Heart left ventricle (tissue), 16 donors: ENCODE data around the gene MAPK8IP3. TPM values are rescaled to one million over a fixed set of nuclear protein-coding genes. Genes with fewer than 3 reads are reported as not detected.
A peak's percentile ranks its signal among the peaks of the same experiment; 100 is the strongest.

ENCODE experiments used
- ATAC-seq, 4 donors: fragments of 200-7000 bp; cut with Tn5 transposase; one replicate each; pipeline ENCODE4 v1.9.1; 2020 to 2022; ENCODE audit warnings: moderate library complexity in 4 of 4, mild to moderate bottlenecking in 3 of 4, moderate number of reproducible peaks in 1 of 4
- DNase-seq, 5 donors: peaks; one replicate each; pipeline ENCODE4 v3.0.0-alpha.2; 2020
- H3K27ac ChIP-seq, 12 donors: fragments of 200-600 bp; sonication (generic) in 4 of 12; one replicate each; pipeline versions ENCODE4 v1.5.0 to v1.8.0; 2016 to 2022; ENCODE audit warnings: mild to moderate bottlenecking in 2 of 12
- H3K27me3 ChIP-seq, 9 donors: fragments of 200-600 bp; sonication (generic) in 2 of 9; one replicate each; pipeline versions ENCODE4 v1.5.1 to v1.8.0; 2016 to 2022; ENCODE audit warnings: mild to moderate bottlenecking in 3 of 9
- H3K36me3 ChIP-seq, 9 donors: fragments of 200-600 bp; sonication (generic) in 2 of 9; one replicate each; pipeline versions ENCODE4 v1.5.0 to v1.8.0; 2018 to 2022; ENCODE audit warnings: mild to moderate bottlenecking in 2 of 9
- H3K4me1 ChIP-seq, 12 donors: fragments of 200-600 bp; sonication (generic) in 4 of 12; one replicate each; pipeline versions ENCODE4 v1.5.0 to v1.8.0; 2016 to 2022; ENCODE audit warnings: mild to moderate bottlenecking in 3 of 12
- H3K4me3 ChIP-seq, 12 donors: fragments of 200-600 bp; sonication (generic) in 4 of 12; one replicate each; pipeline versions ENCODE4 v1.5.0 to v1.8.0; 2017 to 2022; ENCODE audit warnings: mild to moderate bottlenecking in 9 of 12, moderate library complexity in 4 of 12
- H3K9me3 ChIP-seq, 12 donors: fragments of 200-600 bp; sonication (generic) in 4 of 12; one replicate each; pipeline versions ENCODE4 v1.5.0 to v1.8.0; 2016 to 2022; ENCODE audit warnings: mild to moderate bottlenecking in 1 of 12
- CTCF ChIP-seq, 12 donors: fragments of 200-600 bp; sonication (generic) in 4 of 12; IDR thresholded peaks; one replicate each; pipeline versions ENCODE4 v1.5.0 to v1.8.0; 2018 to 2022; ENCODE audit warnings: antibody characterized with exemption in 12 of 12, mild to moderate bottlenecking in 5 of 12
- POLR2A ChIP-seq, 2 donors: fragments of 450-650 bp; IDR thresholded peaks; one replicate each; pipeline ENCODE4 v1.6.1; 2017; ENCODE audit warnings: antibody characterized with exemption in 2 of 2, mild to moderate bottlenecking in 2 of 2, moderate library complexity in 2 of 2
- WGBS, 4 donors: extraction: QIAGEN DNeasy Blood & Tissue Kit in 2 of 4; methylation state at CpG; one replicate each; pipeline versions ENCODE4 v1.1.5 to v1.1.7; 2013 to 2018; 5-methylcytosine and 5-hydroxymethylcytosine counted together
- intact Hi-C, 10 donors: fragments of 100-400 bp; cut with DNase I; formaldehyde crosslinking; loops; one replicate each; pipeline versions ENCODE4 v1.11.1 to v1.14.2; 2022
- polyA plus RNA-seq, 2 donors: library from polyadenylated mRNA; stranded (reverse); fragments of 200-250 nt; gene quantifications; one replicate each; pipeline ENCODE4 v1.2.3, GENCODE V29; 2013
- total RNA-seq, 9 donors: library from RNA; depleted of rRNA in 2 of 9; stranded (reverse); fragments of >200 nt in 2 of 9; fragmentation: NEBNext Ultra II Directional in 3 of 9; extraction: Animal tissue kit (Norgen Biotek cat#: 25700) in 3 of 9; gene quantifications; one replicate each; pipeline versions ENCODE4 v1.1.0 to v1.2.4, GENCODE V29; 2016 to 2023
- donor health status: ischemic (EF 13 %, LVEDD 7.1; RV severe dilation, severe dysfunction).
- donor health status: healthy with polysubstance abuse.
- donor health status: DM: no; HTN: yes; CAD: no.
- donor health status: DM: no; HTN: no; CAD: no.
- donor health status: ischemic (EF 25% LVEDD 6.9; RV normal size, moderate dysfunction).
- donor health status: ischemic (EF 25% LVEDD 5.7; RV mildly dilated, moderate dysfunction).
- donor health status: healthy.
- donor health status: DM: yes; HTN: yes; CAD: no.
- donor health status: ischemic (EF 35%, LVEDD 5.7; RV mildly dilated, moderate dysfunction).
- donor health status: nonischemic (EF 11% LVEDD 7.7; RV severe dilation, severe dysfunction).
- donor health status: DM: yes; HTN: yes; CAD: no.
- donor health status: PGD.
- donor health status: ischemic (EF 29% LVEDD 5.4; RV normal size, mild dysfunction).
- donor health status: nonischemic (EF 23%, LVEDD 6.1; RV moderate dilation, normal function).

The MAPK8IP3 gene
- total and polyA plus RNA-seq, 11 donors, result 29.5 to 71.3 (median 63.1) TPM

- 0% methylated on average over 41 to 108 of the region's 108 CpGs for WGBS, 4 donors
- ATAC-seq, result peak; percentile 18 to 67 (median 64)
- peaks cover 0 to 46% (median 35%) of the 10 kb centered on the region in 9 donors for H3K36me3 ChIP-seq
Measured at GRCh38 chr16:1772908-1773702, 67.1 kb downstream of the MAPK8IP3 start, which contains the start of gene MRPS34. MRPS34 (minus strand) TSS chr16:1773134; CDS start chr16:1773119, 15 bp downstream.

GRCh38 chr16:1773703-1774447 lies 67.9 kb downstream of the MAPK8IP3 start:
- intact Hi-C loops, result loop anchor here in 3 of 10 donors (1.0 to 5.0 kb wide), 3 partner anchors 8 to 162 kb away; partner anchors contain the start of genes CRAMP1 (in 1 of the 3), IFT140 (in 1 of the 3), MAPK8IP3 (in 1 of the 3) and NUBP2 (in 1 of the 3)
- peak in 2 of 4 donors; percentile 0 for ATAC-seq

More at GRCh38 chr16:1772908-1773702, 67.1 kb downstream of the MAPK8IP3 start, which contains the start of gene MRPS34:
- peak; percentile 83 to 93 (median 88) for DNase-seq
- Histone ChIP-seq H3K9me3 (no peaks in the 10 kb centered on the region), H3K4me3 (peak within 1 kb of the TSS; percentile 75 to 99 (median 96)), H3K27me3 (no peaks in the 10 kb centered on the region), H3K27ac (peak within 1 kb of the TSS; percentile 91 to 99 (median 97)), H3K4me1 (peaks cover 14 to 44% (median 32%) of the 10 kb centered on the region in 12 donors)
- TF ChIP-seq CTCF (IDR thresholded peaks at IDR 0.05), result peak; percentile 56 to 86 (median 71)
- peak in 1 of 2 donors; percentile 69 for TF ChIP-seq POLR2A (IDR thresholded peaks at IDR 0.05)
- intact Hi-C loops, result loop anchor here in 3 of 10 donors (1.0 to 5.0 kb wide), 3 partner anchors 9 to 161 kb away; partner anchors contain the start of genes CRAMP1 (in 1 of the 3), IFT140 (in 1 of the 3), MAPK8IP3 (in 1 of the 3) and NUBP2 (in 1 of the 3)

GRCh38 chr16:1774448-1774780 lies 68.4 kb downstream of the MAPK8IP3 start:
- intact Hi-C loops, result loop anchor here in 2 of 10 donors (5.0 kb wide), 2 partner anchors 67 to 162 kb away; partner anchors contain the start of genes CRAMP1 (in 1 of the 2), IFT140 (in 1 of the 2) and MAPK8IP3 (in 1 of the 2)

More at GRCh38 chr16:1773703-1774447, 67.9 kb downstream of the MAPK8IP3 start:
- peak in 2 of 5 donors; percentile 59 to 71 for DNase-seq
- Histone ChIP-seq H3K27me3 (no peaks in the 10 kb centered on the region), H3K36me3 (peaks cover 0 to 45% (median 34%) of the 10 kb centered on the region in 9 donors), H3K27ac (peak overlapping the region; percentile 91 to 99 (median 97)), H3K4me1 (peaks cover 14 to 44% (median 32%) of the 10 kb centered on the region in 12 donors), H3K9me3 (no peaks in the 10 kb centered on the region), H3K4me3 (peak overlapping the region; percentile 75 to 99 (median 96))
- 15 to 18% (median 16%) methylated on average over 27 to 45 of the region's 45 CpGs for WGBS, 4 donors
- TF ChIP-seq CTCF (IDR thresholded peaks at IDR 0.05) (peak in 1 of 12 donors; percentile 14), POLR2A (IDR thresholded peaks at IDR 0.05) (no peak)

More at GRCh38 chr16:1774448-1774780, 68.4 kb downstream of the MAPK8IP3 start:
- ATAC-seq, result no peak
- H3K4me1 ChIP-seq, result peaks cover 14 to 44% (median 32%) of the 10 kb centered on the region in 12 donors
- peaks cover 0 to 45% (median 36%) of the 10 kb centered on the region in 9 donors for H3K36me3 ChIP-seq
- DNase-seq, result peak in 2 of 5 donors; percentile 5 to 55
- no peaks in the 10 kb centered on the region for H3K27me3 ChIP-seq
- H3K9me3 ChIP-seq, result no peaks in the 10 kb centered on the region
- WGBS, 4 donors, result 85 to 91% (median 88%) methylated on average over 5 to 7 of the region's 7 CpGs
- H3K4me3 ChIP-seq, result peak overlapping the region in 9 of 12 donors; percentile 75 to 99 (median 96)
- peak overlapping the region in 4 of 12 donors; percentile 15 to 98 (median 98) for H3K27ac ChIP-seq
- TF ChIP-seq CTCF (IDR thresholded peaks at IDR 0.05) (no peak), POLR2A (IDR thresholded peaks at IDR 0.05) (no peak)
